Gastrocnemius medialis (tissue), 4 donors: Measurements from ENCODE around the gene PPP1R9B. TPM values are rescaled to one million over a fixed set of nuclear protein-coding genes. Genes with fewer than 3 reads are reported as not detected.

Experiments
- ATAC-seq, 2 donors: fragments of 150-250 bp; one replicate each; pipeline ENCODE4 v1.9.1; 2016
- DNase-seq, 2 donors: peaks; one replicate each; pipeline ENCODE4 v3.0.0-alpha.2; 2019
- H3K27ac ChIP-seq, 4 donors: fragments of 200-600 bp; sonication (generic); 1 replicate in 1 of 4; 2 replicates in 3 of 4; pipeline ENCODE4 v1.5.1; 2016 to 2018; ENCODE audit warnings: mild to moderate bottlenecking in 2 of 4, moderate library complexity in 1 of 4
- H3K27me3 ChIP-seq, 3 donors: fragments of 200-600 bp; sonication (generic) in 2 of 3; 1 replicate in 1 of 3; 2 replicates in 2 of 3; pipeline versions ENCODE4 v1.5.1 to v1.6.0; 2016 to 2019; ENCODE audit warnings: mild to moderate bottlenecking in 1 of 3, moderate library complexity in 1 of 3
- H3K36me3 ChIP-seq, 2 donors: fragments of 200-600 bp; sonication (generic) in 1 of 2; one replicate each; pipeline ENCODE4 v1.5.1; 2017 to 2018
- H3K4me1 ChIP-seq, 2 donors: fragments of 200-600 bp; sonication (generic) in 1 of 2; one replicate each; pipeline ENCODE4 v1.5.1; 2016 to 2017; ENCODE audit warnings: mild to moderate bottlenecking in 2 of 2
- H3K4me3 ChIP-seq, 4 donors: fragments of 200-600 bp; sonication (generic) in 3 of 4; 1 replicate in 1 of 4; 2 replicates in 3 of 4; pipeline ENCODE4 v1.5.1; 2016 to 2019; ENCODE audit warnings: mild to moderate bottlenecking in 2 of 4
- H3K9me3 ChIP-seq, 3 donors: fragments of 200-600 bp; sonication (generic) in 2 of 3; 1 replicate in 1 of 3; 2 replicates in 2 of 3; pipeline ENCODE4 v1.5.1; 2016 to 2019
- POLR2A ChIP-seq, 2 donors: fragments of 450-650 bp; IDR thresholded peaks; one replicate each; pipeline ENCODE4 v1.6.1; 2017; ENCODE audit warnings: antibody characterized with exemption in 2 of 2, mild to moderate bottlenecking in 2 of 2, moderate library complexity in 2 of 2
- in situ Hi-C, 4 donors: fragments of 200-750 bp; cut with MboI; loops; one replicate each; pipeline versions ENCODE4 v1.15.0 to v1.8.0; 2017; ENCODE audit warnings: low sequenced_read_pairs in 4 of 4
- intact Hi-C: fragments of 100-400 bp; cut with DNase I; formaldehyde crosslinking; loops from one replicate; pipeline ENCODE4 v1.15.1; 2023; ENCODE audit warnings: low total_unique reads
- total RNA-seq, 4 donors: library from RNA; depleted of rRNA; stranded (reverse); fragments of >200 nt; gene quantifications; one replicate each; pipeline versions ENCODE4 v1.1.0 to v1.2.3, GENCODE V29; 2016
- TF ChIP-seq, protein P1 (sequence below), 5 experiments: fragments of 450-650 bp in 3 of 5; fragments of 200-600 bp in 2 of 5; sonication (generic) in 2 of 5; IDR thresholded peaks in 4 of 5; conservative IDR thresholded peaks in 1 of 5; 1 replicate in 4 of 5; 2 replicates in 1 of 5; pipeline ENCODE4 v1.5.1; 2016 to 2019; ENCODE audit warnings: antibody characterized with exemption in 5 of 5, mild to moderate bottlenecking in 3 of 5, moderate library complexity in 3 of 5

PPP1R9B gene
- total RNA-seq, 4 donors from 2014 or later, result 4.7 to 18.8 (median 11.0) TPM

DNA sequence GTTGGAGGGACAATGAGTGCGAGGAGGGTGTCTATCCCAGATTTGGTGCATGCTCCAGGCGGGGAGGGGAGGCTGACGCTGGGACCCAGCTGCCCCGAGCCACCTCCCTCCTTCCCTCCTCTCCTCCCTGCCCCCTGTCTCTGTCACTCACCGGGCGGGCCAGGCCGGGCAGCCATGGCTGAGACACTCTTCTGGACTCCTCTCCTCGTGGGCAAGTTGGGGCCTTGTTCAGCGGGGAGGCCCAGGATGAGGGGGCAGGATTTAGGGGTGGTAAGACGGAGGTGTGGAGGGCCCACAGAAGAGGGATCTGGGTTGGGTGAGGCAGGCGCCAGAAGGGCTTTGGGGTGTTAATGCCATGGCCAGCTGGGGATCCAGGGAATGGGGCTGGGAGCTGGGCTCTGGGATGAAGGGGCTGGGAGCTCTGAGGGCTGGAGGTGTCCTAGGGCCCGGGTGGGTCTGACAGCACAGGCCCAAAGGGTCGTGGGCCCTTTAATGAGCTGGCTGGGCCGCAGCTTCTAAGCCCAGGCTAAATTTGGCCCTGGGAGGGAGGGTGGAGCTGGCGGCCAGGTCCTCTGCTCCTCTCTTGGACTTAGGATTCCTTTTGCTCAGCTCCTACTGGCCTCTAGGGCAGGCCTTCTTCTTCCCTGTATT, 15.5 kb upstream of the PPP1R9B start, which contains the start of gene SGCA:
SGCA (plus strand) TSS at position 139 of the 651 bp plus-strand sequence; CDS start at position 175, 36 bp downstream.
- ATAC-seq (peak; percentile 70 to 73), DNase-seq (peak; percentile 59 to 81)
- H3K27me3 ChIP-seq, result no peaks in the 10 kb centered on the region
- H3K36me3 ChIP-seq, result peaks cover 0 to 14% of the 10 kb centered on the region in 2 donors
- H3K4me3 ChIP-seq, result peak within 1 kb of the TSS; percentile 66 to 76 (median 70)
- in situ Hi-C loops (no loop called here), intact Hi-C loops (loop anchor here (5.0 to 10.0 kb wide), 2 partner anchors 34 to 699 kb away; partner anchors contain the start of genes SAMD14 and TOB1)
- TF ChIP-seq, protein P1, sequence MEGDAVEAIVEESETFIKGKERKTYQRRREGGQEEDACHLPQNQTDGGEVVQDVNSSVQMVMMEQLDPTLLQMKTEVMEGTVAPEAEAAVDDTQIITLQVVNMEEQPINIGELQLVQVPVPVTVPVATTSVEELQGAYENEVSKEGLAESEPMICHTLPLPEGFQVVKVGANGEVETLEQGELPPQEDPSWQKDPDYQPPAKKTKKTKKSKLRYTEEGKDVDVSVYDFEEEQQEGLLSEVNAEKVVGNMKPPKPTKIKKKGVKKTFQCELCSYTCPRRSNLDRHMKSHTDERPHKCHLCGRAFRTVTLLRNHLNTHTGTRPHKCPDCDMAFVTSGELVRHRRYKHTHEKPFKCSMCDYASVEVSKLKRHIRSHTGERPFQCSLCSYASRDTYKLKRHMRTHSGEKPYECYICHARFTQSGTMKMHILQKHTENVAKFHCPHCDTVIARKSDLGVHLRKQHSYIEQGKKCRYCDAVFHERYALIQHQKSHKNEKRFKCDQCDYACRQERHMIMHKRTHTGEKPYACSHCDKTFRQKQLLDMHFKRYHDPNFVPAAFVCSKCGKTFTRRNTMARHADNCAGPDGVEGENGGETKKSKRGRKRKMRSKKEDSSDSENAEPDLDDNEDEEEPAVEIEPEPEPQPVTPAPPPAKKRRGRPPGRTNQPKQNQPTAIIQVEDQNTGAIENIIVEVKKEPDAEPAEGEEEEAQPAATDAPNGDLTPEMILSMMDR (IDR thresholded peaks at IDR 0.05 in 4 of 5, conservative IDR thresholded peaks at IDR 0.05 in 1 of 5), result peak in 1 of 5 experiments; percentile 17
- peak; percentile 91 to 96 for TF ChIP-seq POLR2A (IDR thresholded peaks at IDR 0.05)
- H3K4me1 ChIP-seq, result peaks cover 66 to 73% of the 10 kb centered on the region in 2 donors
- no peaks in the 10 kb centered on the region for H3K9me3 ChIP-seq
- peak within 1 kb of the TSS; percentile 98 to 100 (median 99) for H3K27ac ChIP-seq

- H3K36me3 ChIP-seq, result peaks cover 0 to 13% of the 10 kb centered on the region in 2 donors
- peak in 1 of 2 donors; percentile 9 for ATAC-seq
- DNase-seq, result no peak
- in situ Hi-C loops (no loop called here), intact Hi-C loops (loop anchor here (5.0 to 10.0 kb wide), 2 partner anchors 33 to 699 kb away; partner anchors contain the start of genes SAMD14 and TOB1)
- TF ChIP-seq POLR2A (IDR thresholded peaks at IDR 0.05), result no peak
- TF ChIP-seq, protein P1 (IDR thresholded peaks at IDR 0.05 in 4 of 5, conservative IDR thresholded peaks at IDR 0.05 in 1 of 5), result no peak
- no peaks in the 10 kb centered on the region for H3K9me3 ChIP-seq
- peak overlapping the region; percentile 98 to 100 (median 99) for H3K27ac ChIP-seq
- peak overlapping the region; percentile 66 to 76 (median 70) for H3K4me3 ChIP-seq
- H3K4me1 ChIP-seq, result peaks cover 62 to 72% of the 10 kb centered on the region in 2 donors
- no peaks in the 10 kb centered on the region for H3K27me3 ChIP-seq
Measured at GRCh38 chr17:50165466-50165865, 15.0 kb upstream of the PPP1R9B start.

- Histone ChIP-seq H3K36me3 (peaks cover 0 to 9% of the 10 kb centered on the region in 2 donors), H3K27ac (peak overlapping the region; percentile 98 to 100 (median 99)), H3K4me3 (peak overlapping the region in 1 of 4 donors; percentile 70), H3K9me3 (no peaks in the 10 kb centered on the region), H3K4me1 (peaks cover 58 to 68% of the 10 kb centered on the region in 2 donors), H3K27me3 (no peaks in the 10 kb centered on the region)
- no peak for ATAC-seq
- TF ChIP-seq POLR2A (IDR thresholded peaks at IDR 0.05), result no peak
- TF ChIP-seq, protein P1 (IDR thresholded peaks at IDR 0.05 in 4 of 5, conservative IDR thresholded peaks at IDR 0.05 in 1 of 5), result no peak
- in situ Hi-C loops, result no loop called here
- DNase-seq, result no peak
- intact Hi-C loops, result loop anchor here (5.0 to 10.0 kb wide), 2 partner anchors 33 to 700 kb away; partner anchors contain the start of genes SAMD14 and TOB1
Measured at GRCh38 chr17:50165066-50165465, 14.6 kb upstream of the PPP1R9B start.

DNA sequence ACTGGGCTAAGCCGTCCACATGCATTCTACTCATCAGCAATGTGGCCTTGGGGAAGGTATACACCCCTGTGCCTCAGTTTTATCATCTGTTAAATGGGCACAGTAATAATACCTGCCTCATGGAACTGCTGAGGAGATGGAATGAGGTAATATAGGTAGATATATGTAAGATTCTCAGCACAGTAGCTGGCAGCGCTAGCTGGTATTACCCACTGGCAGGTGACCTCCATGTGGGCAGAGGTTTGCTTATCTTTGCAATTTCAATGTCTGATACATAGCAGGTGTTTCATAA, 14.2 kb upstream of the PPP1R9B start:
- peak overlapping the region; percentile 98 to 100 (median 99) for H3K27ac ChIP-seq
- peaks cover 0 to 7% of the 10 kb centered on the region in 2 donors for H3K36me3 ChIP-seq
- no peak for DNase-seq
- H3K27me3 ChIP-seq, result no peaks in the 10 kb centered on the region
- intact Hi-C loops (loop anchor here (10.0 kb wide), 1 partner anchor 700 kb away; the partner anchor contains the start of gene TOB1), in situ Hi-C loops (no loop called here)
- H3K9me3 ChIP-seq, result no peaks in the 10 kb centered on the region
- TF ChIP-seq, protein P1 (IDR thresholded peaks at IDR 0.05 in 4 of 5, conservative IDR thresholded peaks at IDR 0.05 in 1 of 5), result no peak
- no peak for TF ChIP-seq POLR2A (IDR thresholded peaks at IDR 0.05)
- H3K4me3 ChIP-seq, result no peak overlapping the region
- peaks cover 53 to 66% of the 10 kb centered on the region in 2 donors for H3K4me1 ChIP-seq
- ATAC-seq, result no peak
